ENCODE results near the gene TPSAB1.
"Not testable (repeated sequence)": the region's sequence is repeated elsewhere in the genome, so short reads cannot be mapped to it uniquely, and the experiment has no call there.

Gene TPSAB1

GRCh38 chr16:1240436-1240835 lies at the start of gene TPSAB1:
TPSAB1 (plus strand) TSS chr16:1240705; CDS start chr16:1240939, 234 bp downstream.
- not testable (repeated sequence) for DNase-seq (ENCODE audit: low spot score)

DNA sequence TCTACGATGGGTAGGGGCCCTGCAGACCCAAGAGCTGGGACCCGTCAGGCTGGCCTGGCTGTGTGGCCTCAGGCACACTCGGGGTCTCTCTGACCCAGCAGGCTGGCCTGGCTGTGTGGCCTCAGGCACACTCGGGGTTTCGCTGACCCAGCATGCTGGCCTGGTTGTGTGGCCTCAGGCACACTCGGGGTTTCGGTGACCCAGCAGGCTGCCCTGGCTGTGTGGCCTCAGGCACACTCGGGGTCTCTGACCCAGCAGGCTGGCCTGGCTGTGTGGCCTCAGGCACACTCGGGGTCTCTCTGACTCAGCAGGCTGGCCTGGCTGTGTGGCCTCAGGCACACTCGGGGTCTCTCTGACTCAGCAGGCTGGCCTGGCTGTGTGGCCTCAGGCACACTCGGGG lies 49.7 kb upstream of the TPSAB1 start:
- not testable (repeated sequence) for DNase-seq (ENCODE audit: low spot score)

GRCh38 chr16:1192384-1193073 lies 48.0 kb upstream of the TPSAB1 start:
- DNase-seq (ENCODE audit: low spot score): no peak

DNA sequence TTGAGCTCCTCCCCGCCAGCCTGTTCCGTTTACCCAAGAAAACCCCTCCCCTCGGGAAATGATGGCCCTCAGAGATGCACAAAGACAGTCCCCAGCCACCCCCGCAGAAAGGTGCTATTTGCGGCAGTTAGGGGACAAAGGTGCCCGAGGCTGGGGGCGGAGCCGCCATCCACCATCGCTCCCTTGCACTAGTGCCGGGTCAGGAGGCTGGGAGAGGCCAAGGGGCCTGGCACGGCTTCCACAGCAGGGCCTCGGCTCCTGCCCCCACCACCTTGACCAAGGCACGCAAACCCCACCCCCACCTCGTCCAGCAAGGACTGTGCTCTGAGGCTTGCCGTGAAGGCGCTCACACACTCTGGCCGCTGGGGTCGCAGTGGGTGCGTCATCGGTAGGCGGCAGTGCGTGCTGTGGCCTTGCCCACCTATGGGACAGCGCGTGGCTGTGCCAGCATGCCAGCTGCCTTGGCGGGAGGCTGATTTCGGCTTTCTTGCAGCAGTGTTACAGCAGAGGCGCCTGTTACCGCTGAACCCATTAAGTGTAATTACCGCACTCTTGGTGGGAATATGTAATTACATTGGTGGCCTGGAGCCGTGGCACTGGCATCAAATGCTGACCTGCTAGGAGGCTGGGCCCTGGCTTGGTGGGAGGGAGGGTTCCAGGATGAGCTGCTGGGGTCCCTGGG lies 47.2 kb upstream of the TPSAB1 start:
- no peak for DNase-seq (ENCODE audit: low spot score)

- no peak for DNase-seq (ENCODE audit: low spot score)
Measured at GRCh38 chr16:1193825-1194581, 46.5 kb upstream of the TPSAB1 start.

GRCh38 chr16:1194665-1195392 lies 45.7 kb upstream of the TPSAB1 start:
- DNase-seq (ENCODE audit: low spot score): no peak

- no peak for DNase-seq (ENCODE audit: low spot score)
Measured at GRCh38 chr16:1195393-1195666, 45.2 kb upstream of the TPSAB1 start.

GRCh38 chr16:1196494-1196893 lies 44.0 kb upstream of the TPSAB1 start:
- DNase-seq (ENCODE audit: low spot score): no peak

GRCh38 chr16:1197237-1197866 lies 43.2 kb upstream of the TPSAB1 start:
- no peak for DNase-seq (ENCODE audit: low spot score)

- no peak for DNase-seq (ENCODE audit: low spot score)
Measured at GRCh38 chr16:1198194-1198593, 42.3 kb upstream of the TPSAB1 start.

DNA sequence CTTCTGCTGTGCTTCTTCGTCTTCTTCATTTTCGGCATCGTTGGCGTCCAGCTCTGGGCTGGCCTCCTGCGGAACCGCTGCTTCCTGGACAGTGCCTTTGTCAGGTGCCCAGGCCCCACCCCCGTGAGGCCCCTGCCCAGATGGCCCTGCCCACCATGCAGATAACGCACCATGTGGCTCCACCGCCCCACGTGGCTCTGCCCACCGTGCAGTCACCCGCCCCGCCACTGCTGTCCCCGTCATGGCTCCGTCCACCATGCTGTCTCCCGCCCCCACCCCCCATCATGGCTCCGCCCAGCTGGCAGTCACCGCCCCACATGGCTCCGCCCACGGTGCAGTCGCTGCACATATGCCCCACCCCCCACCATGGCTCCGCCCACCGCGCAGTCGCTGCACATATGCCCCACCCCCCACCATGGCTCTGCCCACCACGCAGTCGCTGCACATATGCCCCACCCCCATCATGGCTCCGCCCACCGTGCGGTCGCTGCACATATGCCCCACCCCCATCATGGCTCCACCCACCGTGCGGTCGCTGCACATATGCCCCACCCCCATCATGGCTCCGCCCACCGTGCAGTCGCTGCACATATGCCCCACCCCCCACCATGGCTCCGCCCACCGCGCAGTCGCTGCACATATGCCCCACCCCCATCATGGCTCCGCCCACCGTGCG lies 41.7 kb upstream of the TPSAB1 start:
- DNase-seq (ENCODE audit: low spot score): not testable (repeated sequence)

DNA sequence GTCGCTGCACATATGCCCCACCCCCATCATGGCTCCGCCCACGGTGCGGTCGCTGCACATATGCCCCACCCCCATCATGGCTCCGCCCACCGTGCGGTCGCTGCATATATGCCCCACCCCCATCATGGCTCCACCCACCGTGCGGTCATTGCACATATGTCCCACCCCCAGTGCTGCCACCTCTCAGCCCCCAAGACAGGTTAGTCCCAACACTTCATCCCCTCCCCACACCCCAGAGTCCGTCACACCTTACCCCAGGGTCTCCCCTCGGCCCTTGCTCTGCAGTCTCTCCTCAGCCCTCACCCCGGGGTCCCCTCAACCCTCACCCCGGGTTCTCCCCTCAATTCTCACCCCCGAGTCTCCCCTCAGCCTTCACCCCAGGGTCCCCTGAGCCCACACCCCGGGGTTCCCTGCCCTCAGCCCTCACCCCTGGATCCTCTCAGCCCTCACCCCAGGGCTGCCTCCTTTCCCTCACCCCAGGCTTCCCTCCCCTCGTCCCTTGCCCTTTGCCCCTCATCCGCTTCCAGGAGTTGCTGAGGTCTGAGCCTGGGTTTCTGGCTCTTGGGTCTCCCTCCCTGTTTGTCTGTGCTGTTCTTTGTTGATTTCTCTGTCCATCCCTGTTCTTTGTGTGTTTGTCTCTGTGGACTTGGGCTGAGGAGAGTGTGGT lies 41.0 kb upstream of the TPSAB1 start:
- no peak for DNase-seq (ENCODE audit: low spot score)

DNA sequence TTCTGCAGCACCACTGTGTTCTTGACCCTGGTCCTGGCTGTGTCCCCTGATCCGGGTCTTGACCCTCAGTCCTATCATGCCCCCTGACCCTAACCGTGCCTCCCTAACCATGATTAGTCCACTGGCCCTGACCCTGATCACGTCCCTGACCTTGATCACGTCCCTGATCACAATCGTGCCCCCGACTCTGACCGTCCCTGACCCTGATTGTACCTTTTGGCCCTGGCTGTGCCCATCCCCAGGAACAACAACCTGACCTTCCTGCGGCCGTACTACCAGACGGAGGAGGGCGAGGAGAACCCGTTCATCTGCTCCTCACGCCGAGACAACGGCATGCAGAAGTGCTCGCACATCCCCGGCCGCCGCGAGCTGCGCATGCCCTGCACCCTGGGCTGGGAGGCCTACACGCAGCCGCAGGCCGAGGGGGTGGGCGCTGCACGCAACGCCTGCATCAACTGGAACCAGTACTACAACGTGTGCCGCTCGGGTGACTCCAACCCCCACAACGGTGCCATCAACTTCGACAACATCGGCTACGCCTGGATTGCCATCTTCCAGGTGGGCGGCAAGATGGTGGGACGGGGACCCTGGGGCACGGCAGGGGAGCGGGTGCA lies 40.4 kb upstream of the TPSAB1 start:
- DNase-seq (ENCODE audit: low spot score): no peak

GRCh38 chr16:1201444-1201843 lies 39.1 kb upstream of the TPSAB1 start:
- no peak for DNase-seq (ENCODE audit: low spot score)

- no peak for DNase-seq (ENCODE audit: low spot score)
Measured at GRCh38 chr16:1202274-1202673, 38.2 kb upstream of the TPSAB1 start.

DNA sequence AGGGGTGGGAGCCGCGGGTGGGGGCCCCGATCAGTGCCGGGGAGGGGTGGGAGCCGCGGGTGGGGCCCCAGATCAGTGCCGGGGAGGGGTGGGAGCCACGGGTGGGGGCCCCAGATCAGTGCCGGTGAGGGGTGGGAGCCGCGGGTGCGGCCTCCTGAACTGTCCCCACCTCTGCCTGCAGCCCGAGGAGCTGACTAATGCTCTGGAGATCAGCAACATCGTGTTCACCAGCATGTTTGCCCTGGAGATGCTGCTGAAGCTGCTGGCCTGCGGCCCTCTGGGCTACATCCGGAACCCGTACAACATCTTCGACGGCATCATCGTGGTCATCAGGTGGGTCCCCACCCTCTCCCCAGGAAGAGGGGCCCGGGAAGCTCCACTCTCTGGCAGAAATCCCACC lies 35.6 kb upstream of the TPSAB1 start:
- DNase-seq (ENCODE audit: low spot score): no peak

DNA sequence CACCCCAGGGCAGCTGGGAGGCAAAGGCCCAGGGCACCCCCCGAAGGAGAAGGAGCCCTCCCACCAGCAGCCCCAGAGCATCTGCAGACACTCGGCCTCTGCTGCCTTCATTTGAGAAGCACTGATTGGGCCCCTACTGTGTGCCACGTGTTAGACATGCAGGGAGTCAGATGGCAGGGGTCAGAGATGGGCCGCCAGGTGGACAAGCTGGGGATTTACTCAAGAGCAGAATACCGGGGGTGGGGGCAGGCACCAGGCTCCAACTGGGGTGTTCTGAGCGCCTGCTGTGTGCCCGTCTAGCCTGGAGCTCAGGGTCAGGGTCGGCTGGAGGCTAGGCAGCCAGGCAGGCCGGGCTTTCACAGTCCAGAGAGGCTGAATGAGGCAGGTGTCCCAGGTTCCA lies 34.2 kb upstream of the TPSAB1 start:
- no peak for DNase-seq (ENCODE audit: low spot score)

- DNase-seq (ENCODE audit: low spot score): no peak
Measured at GRCh38 chr16:1206786-1207185, 33.7 kb upstream of the TPSAB1 start.

DNA sequence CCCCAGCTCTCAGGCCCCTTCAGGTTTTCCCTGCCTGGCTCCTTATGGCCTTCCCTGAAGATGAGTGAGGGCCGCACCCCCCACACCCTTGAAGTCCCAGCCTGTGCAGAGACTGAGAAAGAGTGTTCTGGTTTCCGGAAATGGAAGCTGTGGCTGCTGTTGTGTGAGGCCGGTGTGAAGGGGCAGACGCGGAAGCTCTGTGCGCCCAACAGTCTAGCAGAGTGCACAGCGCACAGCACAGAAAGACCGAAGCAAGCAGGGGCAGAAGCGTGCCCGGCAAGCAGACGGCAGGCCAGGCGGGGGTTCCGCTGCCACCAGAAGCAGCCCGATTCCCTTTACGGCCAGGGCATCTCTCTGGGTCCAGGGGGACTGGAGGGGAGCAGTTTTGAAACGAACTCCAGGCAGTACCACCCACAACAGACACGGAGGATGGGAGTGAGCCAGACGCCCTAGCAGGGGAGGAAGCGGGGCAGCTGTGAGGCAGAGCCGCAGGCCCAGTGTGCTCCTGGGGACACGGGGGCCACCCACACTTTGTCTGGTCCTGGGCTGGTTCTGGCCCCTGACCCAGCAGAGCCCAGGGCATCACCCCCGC lies 32.2 kb upstream of the TPSAB1 start:
- DNase-seq (ENCODE audit: low spot score): no peak

DNA sequence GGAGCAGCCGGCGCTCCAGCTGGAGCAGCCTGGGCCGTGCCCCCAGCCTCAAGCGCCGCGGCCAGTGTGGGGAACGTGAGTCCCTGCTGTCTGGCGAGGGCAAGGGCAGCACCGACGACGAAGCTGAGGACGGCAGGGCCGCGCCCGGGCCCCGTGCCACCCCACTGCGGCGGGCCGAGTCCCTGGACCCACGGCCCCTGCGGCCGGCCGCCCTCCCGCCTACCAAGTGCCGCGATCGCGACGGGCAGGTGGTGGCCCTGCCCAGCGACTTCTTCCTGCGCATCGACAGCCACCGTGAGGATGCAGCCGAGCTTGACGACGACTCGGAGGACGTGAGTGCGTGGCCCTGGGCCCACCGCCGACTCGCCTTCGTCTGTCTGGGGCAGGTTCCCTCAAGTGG lies 31.4 kb upstream of the TPSAB1 start:
- no peak for DNase-seq (ENCODE audit: low spot score)
